GM21381 (cell line): Measurements from ENCODE around the gene COTL1.
A peak's percentile ranks its signal among the peaks of the same experiment; 100 is the strongest.

Experiments used
- ATAC-seq: cut with Tn5 transposase; IDR thresholded peaks from one replicate; pipeline ENCODE4 v1.9.1; 2021; ENCODE audit warnings: mild to moderate bottlenecking, moderate library complexity; ENCODE audit not compliant: unreplicated experiment

COTL1 gene

GRCh38 chr16:84597931-84598351 lies 19.9 kb downstream of the COTL1 start:
- no peak for ATAC-seq

GRCh38 chr16:84597528-84597896 lies 20.4 kb downstream of the COTL1 start:
- ATAC-seq: no peak

DNA sequence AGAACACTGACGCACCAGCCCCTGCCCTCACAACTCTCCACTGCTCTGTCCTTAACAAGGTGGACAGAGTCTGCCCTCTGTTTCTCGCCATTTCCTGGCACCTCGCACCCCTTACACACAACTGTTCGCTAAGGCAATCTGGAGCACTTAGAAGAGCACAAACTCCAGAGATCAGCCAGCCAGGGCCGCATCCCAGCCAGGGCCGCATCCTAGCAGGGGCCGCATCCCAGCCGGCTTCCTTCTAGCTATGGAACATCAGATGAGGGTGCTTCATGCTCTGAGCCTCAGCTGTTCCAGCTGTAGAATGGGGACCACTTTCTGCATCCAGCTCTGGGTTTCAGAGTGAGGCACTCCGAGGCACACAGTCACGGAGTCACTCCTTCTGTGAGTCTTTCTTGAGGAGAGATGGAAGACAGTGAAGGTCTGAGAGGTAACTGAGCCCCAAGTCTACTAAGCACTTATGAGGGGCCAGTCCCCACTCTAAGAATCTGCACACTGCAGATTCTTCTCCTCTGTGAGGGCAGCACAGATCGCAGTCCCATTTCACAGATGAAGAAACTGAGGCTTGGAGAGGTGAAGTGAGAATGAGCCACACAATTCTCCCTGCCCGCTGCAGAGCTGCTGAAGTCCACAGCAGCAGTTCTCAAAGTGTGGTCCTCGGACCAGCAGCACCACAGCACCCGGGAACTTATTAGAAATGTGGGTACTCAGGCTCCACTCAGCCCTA lies 20.9 kb downstream of the COTL1 start:
- ATAC-seq: no peak

DNA sequence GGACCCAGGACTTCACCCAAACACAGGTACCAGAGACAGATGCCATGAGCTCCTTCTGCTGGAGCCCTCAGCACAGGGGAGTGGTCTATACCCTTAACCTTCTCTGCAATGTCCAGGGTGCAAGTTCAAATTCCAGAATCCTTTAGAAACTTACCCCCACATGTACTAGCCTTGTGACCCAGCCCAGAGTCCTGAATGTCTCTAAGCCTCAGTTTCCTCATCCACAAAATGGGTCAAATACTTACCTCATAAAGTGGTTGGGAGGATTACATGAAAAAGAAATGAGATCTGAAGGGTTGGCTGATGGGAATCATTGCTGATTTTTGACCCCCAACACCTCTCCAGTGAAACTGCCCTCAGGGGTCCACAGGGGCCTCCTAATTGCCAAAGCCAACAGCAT lies 21.7 kb downstream of the COTL1 start:
- ATAC-seq: no peak

GRCh38 chr16:84595052-84595481 lies 22.8 kb downstream of the COTL1 start:
- ATAC-seq: no peak

DNA sequence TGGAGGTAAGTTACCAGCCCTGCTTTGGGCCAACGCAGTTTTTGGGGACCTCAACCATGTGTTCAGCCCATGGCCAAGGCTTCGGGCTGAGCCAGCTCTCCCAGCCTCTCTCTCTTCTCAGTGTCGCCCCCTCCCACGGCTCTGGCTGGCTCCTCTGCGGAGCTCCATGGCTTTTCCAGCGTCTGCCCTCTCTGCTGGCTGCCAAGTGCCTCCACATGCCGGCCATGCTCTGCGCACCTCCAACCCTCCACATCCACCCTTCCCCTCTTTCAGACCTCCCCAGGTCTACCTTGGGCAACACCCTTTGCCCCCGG lies 23.2 kb downstream of the COTL1 start:
- ATAC-seq: no peak

DNA sequence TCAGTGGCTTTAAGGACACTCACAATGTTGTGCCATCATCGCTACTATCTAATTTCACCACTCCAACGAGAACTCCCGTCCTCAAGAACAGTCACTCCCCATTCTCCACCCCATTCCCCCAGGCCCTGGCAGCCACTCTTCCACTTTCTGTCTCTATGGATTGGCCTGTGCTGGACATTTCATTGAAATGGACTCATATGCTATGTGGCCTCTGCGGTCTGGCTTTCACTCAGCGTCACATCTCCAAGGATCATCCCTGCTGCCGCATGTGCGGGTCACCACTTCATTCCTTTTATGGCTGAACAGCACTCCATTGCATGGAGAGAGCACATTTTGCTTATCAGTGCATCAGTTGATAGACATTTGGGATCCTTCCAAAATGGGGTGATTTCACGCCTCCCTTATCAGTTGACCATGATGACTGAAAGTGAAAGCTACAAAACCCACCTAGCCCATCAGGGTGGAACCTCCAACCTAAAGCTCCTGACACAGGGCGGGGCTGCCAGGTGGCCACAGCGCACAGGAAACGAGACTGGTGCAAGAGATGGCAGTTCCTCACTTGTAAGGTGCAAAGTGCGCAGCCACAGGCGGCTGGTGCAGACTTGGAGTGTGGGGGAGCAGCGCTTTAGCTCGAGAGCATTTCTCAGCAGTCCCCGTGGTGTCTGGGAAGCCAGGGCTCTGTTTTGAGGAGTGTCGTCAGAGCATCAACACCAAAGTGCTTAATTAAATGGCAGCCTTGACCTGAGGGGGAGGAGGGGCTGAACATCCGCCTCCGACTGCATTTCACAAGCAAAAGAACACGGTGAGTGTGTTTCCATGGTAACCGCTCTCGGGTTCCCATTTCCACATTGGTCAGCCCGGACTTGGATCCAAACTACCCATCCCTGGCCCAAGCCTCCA lies 23.8 kb downstream of the COTL1 start:
- peak; percentile 87 for ATAC-seq

DNA sequence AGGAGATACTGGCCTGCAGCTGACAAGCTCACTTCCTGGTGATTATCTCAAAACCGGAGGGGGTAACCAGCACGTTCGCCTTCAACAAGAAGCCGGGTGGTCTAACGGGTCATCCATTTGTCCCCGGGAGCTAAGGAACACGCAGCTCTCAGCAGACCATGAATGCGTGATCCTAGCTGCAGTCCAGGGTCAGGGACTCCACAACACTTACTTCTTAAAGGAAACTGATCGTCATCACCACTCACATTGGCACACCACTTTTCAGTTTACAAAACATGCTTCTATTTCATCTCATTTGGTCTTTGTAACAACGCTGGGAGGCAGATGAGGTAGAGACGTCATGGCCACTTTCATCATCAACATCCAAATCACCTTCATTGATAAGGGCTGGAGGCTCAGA lies 25.2 kb downstream of the COTL1 start:
- no peak for ATAC-seq

DNA sequence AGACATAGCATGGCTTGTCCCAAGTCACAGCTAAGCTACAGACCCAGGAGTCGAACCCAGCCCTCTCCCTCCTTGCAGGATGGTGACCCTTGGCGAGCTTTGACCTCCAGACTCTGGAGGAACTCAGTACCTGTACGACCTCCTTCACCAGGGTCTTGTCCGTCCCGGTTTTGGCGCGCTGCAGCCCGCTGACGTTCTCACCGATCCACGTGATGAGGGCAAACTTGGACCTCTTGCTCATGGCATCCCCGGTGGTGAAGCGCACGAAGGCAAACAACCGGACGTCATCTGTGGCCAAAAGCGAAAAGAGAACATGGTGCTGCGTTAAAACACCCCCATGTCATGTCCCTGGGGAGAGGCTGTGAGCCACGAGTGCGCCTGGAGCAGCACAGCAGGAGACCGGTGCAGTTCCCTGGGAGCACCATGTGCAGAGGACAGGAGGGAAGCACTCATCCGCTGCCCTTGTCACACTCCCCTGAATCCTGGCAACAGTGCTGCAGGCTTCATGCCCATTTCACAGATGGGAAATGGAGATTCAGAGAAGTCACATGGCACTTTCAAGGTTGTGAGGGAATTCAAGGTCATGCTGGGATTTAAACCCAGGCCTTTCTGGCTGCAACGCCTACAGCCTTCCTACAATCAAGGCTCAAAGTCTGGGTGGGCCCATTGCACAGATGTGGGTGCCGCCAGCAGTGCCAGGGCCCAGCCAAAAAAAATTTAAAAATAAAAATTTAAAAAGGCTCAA lies 27.7 kb downstream of the COTL1 start:
- ATAC-seq: no peak

DNA sequence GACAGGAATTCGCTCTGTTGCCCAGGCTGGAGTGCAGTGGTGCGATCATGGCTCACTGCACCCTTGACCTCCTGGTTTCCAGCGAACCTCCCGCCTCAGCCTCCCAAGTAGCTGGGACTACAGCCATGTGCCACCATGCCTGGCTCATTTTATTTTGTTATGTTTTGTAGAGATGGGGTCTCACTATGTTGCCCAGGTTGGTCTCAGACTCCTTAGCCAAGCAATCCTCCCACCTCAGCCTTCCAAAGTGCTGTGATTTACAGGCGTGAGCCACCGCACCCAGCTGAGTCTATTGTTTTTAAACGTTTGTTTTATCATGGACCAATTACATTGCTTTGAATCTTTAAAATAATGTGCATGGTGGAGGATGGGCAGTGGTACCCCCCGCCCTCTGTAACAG lies 28.9 kb downstream of the COTL1 start:
- ATAC-seq: no peak

GRCh38 chr16:84585886-84586285 lies 32.0 kb downstream of the COTL1 start:
- peak; percentile 78 for ATAC-seq

- no peak for ATAC-seq
Observed at GRCh38 chr16:84585467-84585866, 32.4 kb downstream of the COTL1 start.

- no peak for ATAC-seq
Observed at GRCh38 chr16:84584678-84585077, 33.2 kb downstream of the COTL1 start.

- no peak for ATAC-seq
Observed at GRCh38 chr16:84583995-84584394, 33.9 kb downstream of the COTL1 start.

- no peak for ATAC-seq
Observed at GRCh38 chr16:84582958-84583516, 34.8 kb downstream of the COTL1 start.

- no peak for ATAC-seq
Observed at GRCh38 chr16:84581158-84581557, 36.7 kb downstream of the COTL1 start.

- ATAC-seq: no peak
Observed at GRCh38 chr16:84579936-84580335, 37.9 kb downstream of the COTL1 start.

DNA sequence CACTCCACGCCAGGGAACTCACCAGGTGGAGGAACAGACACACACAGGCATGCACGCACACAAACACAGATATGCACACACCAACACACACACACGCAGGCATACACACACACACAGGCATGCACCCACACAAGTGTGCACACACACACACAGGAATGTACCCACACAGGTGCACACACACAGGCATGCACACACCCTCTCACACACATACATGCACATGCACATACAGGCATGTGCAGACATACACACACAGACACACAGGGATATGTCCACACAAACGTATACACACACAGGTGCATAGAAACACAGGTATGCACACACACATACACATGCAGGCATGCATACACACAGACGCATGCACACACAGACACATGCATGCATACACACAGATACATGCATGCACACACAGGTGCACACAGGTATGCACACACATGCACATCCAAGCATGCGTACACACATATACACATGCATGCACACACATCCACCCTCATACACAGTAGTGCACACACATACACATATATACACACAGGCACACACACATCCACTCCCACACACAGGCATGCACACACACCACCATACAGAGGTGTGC lies 39.2 kb downstream of the COTL1 start:
- ATAC-seq: no peak

- ATAC-seq: no peak
Observed at GRCh38 chr16:84577034-84577803, 40.7 kb downstream of the COTL1 start.

GRCh38 chr16:84575914-84576313 lies 42.0 kb downstream of the COTL1 start:
- no peak for ATAC-seq
